Muscle layer of colon (tissue), 2 donors: ENCODE data around the gene ACTG1.

Experiments used
- H3K27ac ChIP-seq: one replicate; pipeline ENCODE4 v1.7.0; 2013; ENCODE audit warnings: low read depth, mild to moderate bottlenecking, low read length, moderate library complexity
- H3K27me3 ChIP-seq, 2 donors: one replicate each; pipeline ENCODE4 v1.7.0; 2013; ENCODE audit warnings: low read length in 2 of 2, mild to moderate bottlenecking in 2 of 2; ENCODE audit not compliant: insufficient read depth in 2 of 2, control insufficient read depth in 1 of 2
- H3K36me3 ChIP-seq: one replicate; pipeline ENCODE4 v1.7.0; 2013; ENCODE audit warnings: mild to moderate bottlenecking, low read length; ENCODE audit not compliant: insufficient read depth
- H3K4me1 ChIP-seq: one replicate; pipeline ENCODE4 v1.7.0; 2013; ENCODE audit warnings: mild to moderate bottlenecking, low read length; ENCODE audit not compliant: insufficient read depth
- H3K4me3 ChIP-seq, 2 donors: one replicate each; pipeline ENCODE4 v1.7.0; 2013; ENCODE audit warnings: low read length in 2 of 2, low read depth in 1 of 2, mild to moderate bottlenecking in 1 of 2, moderate library complexity in 1 of 2
- H3K9ac ChIP-seq: one replicate; pipeline ENCODE4 v1.7.0; 2013; ENCODE audit warnings: low read length
- H3K9me3 ChIP-seq: one replicate; pipeline ENCODE4 v1.7.0; 2013; ENCODE audit warnings: mild to moderate bottlenecking, low read length
- donor health status: abdominal sarcoma.
- donor health status: Adenocarcinoma of cecum.

The ACTG1 gene

DNA sequence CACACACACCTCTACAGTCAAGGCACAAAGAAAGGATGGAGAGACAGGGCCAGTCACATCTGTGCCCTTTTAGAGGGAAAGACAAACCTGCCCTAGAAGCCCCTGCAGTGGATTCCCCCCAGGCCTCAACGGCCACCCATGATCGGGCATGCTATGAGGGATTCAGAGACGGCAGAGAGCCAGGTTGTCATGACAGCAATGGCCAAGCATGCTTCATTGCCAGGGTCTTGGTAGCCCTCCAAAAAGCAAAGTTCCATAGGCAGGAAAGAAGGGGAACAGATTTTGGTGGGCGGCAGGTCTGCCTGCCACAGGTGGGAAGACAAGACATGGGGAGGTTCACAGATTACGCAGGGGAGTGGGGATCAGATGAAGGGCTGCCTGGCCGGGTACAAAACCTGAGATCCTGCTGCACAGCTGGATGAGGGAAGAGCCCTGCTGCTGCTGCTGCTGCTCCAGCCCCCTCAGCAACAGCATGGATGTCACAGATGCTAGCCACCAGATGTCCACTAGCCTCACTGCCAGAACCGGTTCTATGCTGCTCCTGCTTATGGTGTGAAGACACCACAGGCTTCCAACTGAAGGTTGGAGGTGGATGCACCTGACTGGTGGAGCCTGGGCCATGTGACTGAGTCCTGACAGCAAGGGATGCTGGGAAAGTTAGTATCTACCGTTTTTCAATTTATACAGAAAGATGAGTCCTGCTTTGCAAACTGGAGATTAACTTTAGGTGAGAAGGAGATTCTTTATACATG lies 17.8 kb downstream of the ACTG1 start:
- no peaks in the 10 kb centered on the region for H3K4me1 ChIP-seq
- H3K4me3 ChIP-seq: no peak overlapping the region
- H3K27ac ChIP-seq: no peak overlapping the region
- H3K27me3 ChIP-seq: peaks cover 0 to 14% of the 10 kb centered on the region in 2 donors
- no peaks in the 10 kb centered on the region for H3K9me3 ChIP-seq
- no peaks in the 10 kb centered on the region for H3K36me3 ChIP-seq
- H3K9ac ChIP-seq: no peak overlapping the region

DNA sequence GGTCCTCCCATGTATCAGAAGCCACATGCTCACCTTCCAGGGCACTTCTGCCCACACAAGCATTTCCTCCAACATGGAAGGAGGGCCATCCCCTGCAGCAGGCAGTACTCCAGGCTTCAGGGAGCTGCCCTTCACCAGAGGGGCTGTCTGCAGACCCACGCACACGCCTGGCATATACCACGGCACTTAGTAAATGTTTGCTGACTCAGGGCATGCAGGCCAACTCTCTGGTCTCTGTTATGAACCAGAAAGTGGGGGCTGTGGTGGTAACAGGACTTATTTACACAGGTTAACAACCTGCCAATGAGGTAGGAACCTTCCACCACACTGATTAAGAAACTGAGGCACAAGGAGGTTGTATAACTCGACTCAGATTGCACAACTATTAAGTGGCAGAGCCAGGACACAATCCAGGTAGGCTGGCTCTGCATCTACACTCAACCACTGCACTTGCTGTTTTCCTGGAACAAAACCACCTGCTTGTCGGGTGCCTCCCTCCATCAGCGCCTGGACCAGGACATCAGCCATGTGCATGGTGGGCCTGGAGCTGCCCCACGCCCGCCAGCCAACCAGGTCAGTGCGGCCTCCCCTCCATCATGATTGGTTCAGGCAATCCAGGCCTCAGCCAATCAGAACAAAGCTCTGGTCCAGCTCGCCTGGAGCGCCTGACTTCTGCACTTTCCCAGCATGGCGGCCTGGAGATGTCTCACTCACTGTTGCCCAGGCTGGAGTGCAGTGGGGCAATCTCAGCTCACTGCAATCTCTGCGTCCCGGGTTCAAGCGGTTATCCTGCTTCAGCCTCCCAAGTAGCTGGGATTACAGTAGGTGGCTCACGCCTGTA lies 19.2 kb downstream of the ACTG1 start:
- no peak overlapping the region for H3K9ac ChIP-seq
- no peaks in the 10 kb centered on the region for H3K4me1 ChIP-seq
- H3K27me3 ChIP-seq: peaks cover 0 to 14% of the 10 kb centered on the region in 2 donors
- no peaks in the 10 kb centered on the region for H3K36me3 ChIP-seq
- no peak overlapping the region for H3K4me3 ChIP-seq
- H3K27ac ChIP-seq: no peak overlapping the region
- H3K9me3 ChIP-seq: no peaks in the 10 kb centered on the region

DNA sequence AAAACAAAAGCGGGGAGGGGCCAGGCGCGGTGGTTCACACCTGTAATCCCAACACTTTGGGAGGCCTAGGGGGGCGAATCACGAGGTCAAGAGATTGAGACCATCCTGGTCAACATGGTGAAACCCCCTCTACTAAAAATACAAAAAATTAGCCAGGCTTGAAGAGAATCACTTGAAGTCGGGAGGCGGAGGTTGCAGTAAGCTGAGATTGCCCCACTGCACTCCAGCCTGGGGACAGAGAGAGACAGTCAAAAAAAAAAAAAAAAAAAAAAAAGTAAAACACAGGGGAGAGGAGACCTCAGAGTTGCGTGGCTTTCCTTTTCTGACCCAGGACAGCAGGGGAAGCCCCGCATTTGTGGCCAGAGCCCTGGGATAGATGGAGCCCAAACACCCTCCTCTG lies 19.9 kb downstream of the ACTG1 start:
- Histone ChIP-seq H3K9ac (no peak overlapping the region), H3K9me3 (no peaks in the 10 kb centered on the region), H3K36me3 (no peaks in the 10 kb centered on the region), H3K27ac (no peak overlapping the region), H3K4me1 (no peaks in the 10 kb centered on the region), H3K27me3 (peaks cover 0 to 14% of the 10 kb centered on the region in 2 donors), H3K4me3 (no peak overlapping the region)

DNA sequence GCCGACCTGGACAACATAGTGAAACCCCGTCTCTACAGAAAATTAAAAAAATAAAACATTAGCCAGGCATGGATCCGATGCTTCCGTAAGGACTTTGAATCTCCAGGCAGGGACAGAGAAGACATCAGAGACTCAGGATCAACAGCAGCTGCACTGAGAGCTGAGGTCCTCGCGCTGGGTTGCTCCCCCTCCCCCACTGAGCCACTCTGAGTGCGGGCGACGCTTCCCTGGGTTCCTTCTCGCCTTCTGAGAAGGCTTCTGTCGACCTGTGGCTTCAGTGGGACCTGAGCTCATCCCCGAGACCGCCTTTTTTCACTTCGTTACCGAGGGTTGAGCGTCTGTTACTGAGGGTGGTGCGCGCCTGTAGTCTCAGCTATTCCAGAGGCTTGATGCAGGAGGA lies 20.4 kb downstream of the ACTG1 start:
- H3K9me3 ChIP-seq: no peaks in the 10 kb centered on the region
- H3K4me1 ChIP-seq: peaks cover 3% of the 10 kb centered on the region
- no peak overlapping the region for H3K4me3 ChIP-seq
- H3K27ac ChIP-seq: no peak overlapping the region
- H3K36me3 ChIP-seq: no peaks in the 10 kb centered on the region
- H3K9ac ChIP-seq: no peak overlapping the region
- H3K27me3 ChIP-seq: peaks cover 0 to 14% of the 10 kb centered on the region in 2 donors

DNA sequence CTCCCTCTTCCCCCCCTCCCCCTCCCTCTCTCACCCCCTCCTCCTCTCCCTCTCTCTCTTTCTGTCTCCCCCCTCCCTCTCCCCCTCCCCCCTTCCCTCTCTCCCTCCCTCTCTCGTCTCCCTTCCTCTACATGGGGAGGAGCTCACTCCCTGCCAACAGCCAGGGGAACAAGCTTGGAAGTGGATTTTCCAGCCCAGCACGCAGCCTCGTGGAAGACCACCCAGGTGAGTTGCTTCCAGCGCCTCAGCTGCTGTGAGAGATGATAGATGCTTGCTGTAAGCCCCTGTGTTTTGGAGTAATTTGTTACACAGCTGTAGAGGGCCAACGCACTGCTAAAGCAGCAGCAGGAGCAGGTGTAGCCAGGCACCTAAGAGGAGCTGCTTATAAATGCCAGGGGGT lies 20.8 kb downstream of the ACTG1 start:
- no peaks in the 10 kb centered on the region for H3K9me3 ChIP-seq
- H3K36me3 ChIP-seq: no peaks in the 10 kb centered on the region
- no peak overlapping the region for H3K9ac ChIP-seq
- no peak overlapping the region for H3K27ac ChIP-seq
- H3K27me3 ChIP-seq: peaks cover 0 to 14% of the 10 kb centered on the region in 2 donors
- H3K4me1 ChIP-seq: peaks cover 4% of the 10 kb centered on the region
- no peak overlapping the region for H3K4me3 ChIP-seq

DNA sequence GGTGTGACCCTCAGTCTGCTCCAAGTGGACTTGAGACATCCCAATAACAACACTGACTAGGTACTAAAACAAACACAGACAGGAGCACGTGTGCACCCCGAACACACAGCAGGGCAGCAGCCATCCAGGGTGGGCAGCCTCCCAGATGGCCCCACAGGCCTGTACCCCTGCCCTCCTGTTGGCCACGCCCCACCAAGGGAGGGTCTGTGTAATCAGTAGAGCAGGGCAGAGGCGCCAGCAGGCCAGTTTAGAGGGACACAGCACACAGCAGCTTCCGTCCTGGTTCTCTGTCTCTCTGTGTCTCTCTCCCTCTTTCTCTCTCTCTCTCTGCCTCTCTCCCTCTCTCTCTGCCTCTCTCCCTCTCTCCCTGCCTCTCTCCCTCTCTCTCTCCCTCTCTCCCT lies 21.4 kb downstream of the ACTG1 start:
- H3K27ac ChIP-seq: no peak overlapping the region
- no peak overlapping the region for H3K4me3 ChIP-seq
- peaks cover 0 to 14% of the 10 kb centered on the region in 2 donors for H3K27me3 ChIP-seq
- H3K9me3 ChIP-seq: no peaks in the 10 kb centered on the region
- no peak overlapping the region for H3K9ac ChIP-seq
- H3K4me1 ChIP-seq: peaks cover 4% of the 10 kb centered on the region
- H3K36me3 ChIP-seq: no peaks in the 10 kb centered on the region

DNA sequence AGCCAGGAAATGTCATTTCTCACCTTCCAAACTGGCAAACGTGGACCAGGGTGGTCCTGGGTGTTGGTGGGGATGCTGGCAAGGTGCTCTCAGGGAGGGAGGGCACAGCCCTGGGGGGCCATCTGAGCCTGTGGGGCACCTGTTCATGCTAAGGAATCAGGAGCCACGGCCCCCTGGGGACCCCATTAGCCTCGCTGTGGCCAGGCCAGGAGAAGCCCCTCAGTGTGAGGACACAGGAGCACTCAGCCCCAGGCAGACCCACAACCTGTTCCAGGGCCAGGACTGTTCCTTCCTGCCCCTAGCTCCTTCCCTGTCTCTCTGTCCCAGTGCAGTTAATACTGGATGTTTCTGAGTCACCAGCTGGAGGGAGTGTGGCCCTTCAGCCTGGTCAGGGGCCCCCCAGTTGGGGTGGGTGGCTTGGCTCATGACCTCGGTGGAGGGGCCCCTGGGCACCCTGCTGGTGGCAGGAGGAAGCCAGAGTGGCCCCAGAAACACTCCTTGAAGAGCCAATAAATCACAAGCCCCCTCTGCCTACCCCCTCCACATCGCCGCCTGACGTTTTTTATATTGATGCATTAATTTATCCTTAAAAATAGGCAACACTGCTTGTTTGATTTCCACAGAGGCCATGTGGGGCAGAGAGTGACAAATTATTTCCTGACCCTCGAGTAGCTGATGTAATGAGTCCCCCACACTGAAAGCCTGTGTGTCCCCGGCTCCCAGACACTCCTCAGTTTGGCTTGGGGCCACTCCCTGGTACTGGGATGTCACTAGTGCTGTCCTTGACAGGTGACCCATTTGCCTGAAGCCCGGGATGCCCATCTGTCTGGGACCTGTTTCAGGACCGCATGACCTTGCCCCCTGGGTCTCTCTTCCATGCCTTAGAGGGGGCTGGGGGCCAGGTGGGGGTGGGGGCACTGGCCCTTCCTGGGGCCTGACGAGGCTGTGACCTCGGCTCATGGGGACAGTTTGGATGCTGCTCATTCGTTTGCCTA lies 22.3 kb downstream of the ACTG1 start:
- Histone ChIP-seq H3K27ac (no peak overlapping the region), H3K36me3 (no peaks in the 10 kb centered on the region), H3K9ac (no peak overlapping the region), H3K9me3 (no peaks in the 10 kb centered on the region), H3K27me3 (peaks cover 0 to 14% of the 10 kb centered on the region in 2 donors), H3K4me1 (peaks cover 4% of the 10 kb centered on the region), H3K4me3 (no peak overlapping the region)

DNA sequence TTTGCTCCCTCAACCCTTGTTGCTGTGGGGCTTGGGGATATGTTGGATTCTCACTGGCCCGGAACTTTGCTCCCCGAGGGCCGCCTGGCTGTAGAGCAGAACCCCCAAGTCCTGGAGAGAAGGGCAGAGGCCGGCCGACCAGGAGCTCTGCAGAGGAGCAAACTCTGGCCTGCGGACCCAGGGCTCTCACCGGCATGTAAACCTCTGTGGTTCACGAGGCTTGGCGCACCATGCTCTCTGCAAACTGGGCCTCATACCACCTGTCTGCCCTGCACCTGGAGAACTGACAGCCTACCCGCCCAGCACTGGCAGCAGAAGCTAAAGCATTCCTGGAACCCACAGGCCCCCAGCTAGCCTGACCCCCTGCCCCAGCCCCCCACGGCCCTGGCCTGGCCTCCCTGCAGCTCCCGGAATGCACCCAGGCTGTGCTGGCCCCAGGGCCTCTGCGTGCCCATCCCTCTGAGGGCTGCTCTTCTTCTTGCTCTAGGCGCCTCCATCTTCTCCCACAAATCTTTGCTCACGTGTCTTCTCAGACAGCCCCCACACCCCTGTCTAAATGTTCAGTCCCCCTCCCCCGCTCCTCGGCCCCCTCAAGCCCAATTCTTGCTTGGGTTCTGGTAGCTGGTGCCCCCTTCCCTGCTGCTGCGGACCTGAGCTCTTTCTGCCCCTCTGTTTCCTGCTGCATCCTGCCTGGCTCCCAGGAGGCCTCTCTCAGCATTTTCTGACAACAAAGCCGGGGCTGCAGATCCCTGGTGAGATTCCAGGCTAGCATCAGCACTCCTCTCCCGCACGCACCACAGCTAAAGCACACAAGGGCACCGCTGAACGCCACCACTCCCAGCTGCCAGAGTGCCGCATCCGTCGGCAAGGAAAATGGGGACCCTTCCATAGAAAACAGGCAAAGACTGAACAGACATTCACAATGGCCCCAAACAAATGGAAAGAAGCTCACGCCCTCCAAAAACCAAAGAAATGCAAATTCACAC lies 23.3 kb downstream of the ACTG1 start:
- no peak overlapping the region for H3K27ac ChIP-seq
- H3K4me1 ChIP-seq: peaks cover 9% of the 10 kb centered on the region
- no peak overlapping the region for H3K4me3 ChIP-seq
- peaks cover 0 to 8% of the 10 kb centered on the region in 2 donors for H3K27me3 ChIP-seq
- H3K36me3 ChIP-seq: no peaks in the 10 kb centered on the region
- H3K9me3 ChIP-seq: no peaks in the 10 kb centered on the region
- no peak overlapping the region for H3K9ac ChIP-seq

DNA sequence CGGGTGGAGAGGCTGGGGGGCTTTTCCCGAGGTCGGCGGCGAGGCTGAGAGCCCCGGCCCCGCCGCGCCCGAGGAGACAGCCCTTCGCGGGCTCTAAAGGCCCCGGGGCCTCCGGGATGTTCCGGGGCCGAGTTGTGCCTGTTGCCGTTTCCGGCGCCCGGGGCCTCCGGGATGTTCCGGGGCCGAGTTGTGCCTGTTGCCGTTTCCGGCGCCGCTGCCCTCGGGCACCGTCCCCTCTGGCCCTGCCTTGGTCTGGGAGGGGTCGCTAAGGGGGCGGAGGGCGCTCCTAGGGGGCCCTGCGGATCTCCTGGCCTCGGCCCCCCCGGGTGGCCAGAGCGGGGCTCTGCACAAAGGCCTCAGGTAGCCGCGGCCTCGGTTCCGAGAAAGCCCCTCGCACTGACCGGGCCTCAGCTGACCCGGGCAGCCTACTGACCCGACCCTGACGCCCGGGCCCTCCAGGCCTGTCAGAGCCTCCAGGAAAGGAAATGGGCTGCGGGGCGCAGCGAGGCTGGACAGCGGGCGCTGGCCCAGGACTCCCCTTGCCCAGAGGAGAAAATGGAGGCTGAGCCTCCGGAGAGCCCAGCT lies 24.2 kb downstream of the ACTG1 start:
- Histone ChIP-seq H3K9ac (no peak overlapping the region), H3K4me1 (peaks cover 16% of the 10 kb centered on the region), H3K9me3 (no peaks in the 10 kb centered on the region), H3K27me3 (peaks cover 0 to 13% of the 10 kb centered on the region in 2 donors), H3K27ac (peak overlapping the region; percentile 28), H3K4me3 (peak overlapping the region; percentile 49 to 63), H3K36me3 (no peaks in the 10 kb centered on the region)
